ENCODE results near the gene LAPTM5.

LAPTM5 gene

DNA sequence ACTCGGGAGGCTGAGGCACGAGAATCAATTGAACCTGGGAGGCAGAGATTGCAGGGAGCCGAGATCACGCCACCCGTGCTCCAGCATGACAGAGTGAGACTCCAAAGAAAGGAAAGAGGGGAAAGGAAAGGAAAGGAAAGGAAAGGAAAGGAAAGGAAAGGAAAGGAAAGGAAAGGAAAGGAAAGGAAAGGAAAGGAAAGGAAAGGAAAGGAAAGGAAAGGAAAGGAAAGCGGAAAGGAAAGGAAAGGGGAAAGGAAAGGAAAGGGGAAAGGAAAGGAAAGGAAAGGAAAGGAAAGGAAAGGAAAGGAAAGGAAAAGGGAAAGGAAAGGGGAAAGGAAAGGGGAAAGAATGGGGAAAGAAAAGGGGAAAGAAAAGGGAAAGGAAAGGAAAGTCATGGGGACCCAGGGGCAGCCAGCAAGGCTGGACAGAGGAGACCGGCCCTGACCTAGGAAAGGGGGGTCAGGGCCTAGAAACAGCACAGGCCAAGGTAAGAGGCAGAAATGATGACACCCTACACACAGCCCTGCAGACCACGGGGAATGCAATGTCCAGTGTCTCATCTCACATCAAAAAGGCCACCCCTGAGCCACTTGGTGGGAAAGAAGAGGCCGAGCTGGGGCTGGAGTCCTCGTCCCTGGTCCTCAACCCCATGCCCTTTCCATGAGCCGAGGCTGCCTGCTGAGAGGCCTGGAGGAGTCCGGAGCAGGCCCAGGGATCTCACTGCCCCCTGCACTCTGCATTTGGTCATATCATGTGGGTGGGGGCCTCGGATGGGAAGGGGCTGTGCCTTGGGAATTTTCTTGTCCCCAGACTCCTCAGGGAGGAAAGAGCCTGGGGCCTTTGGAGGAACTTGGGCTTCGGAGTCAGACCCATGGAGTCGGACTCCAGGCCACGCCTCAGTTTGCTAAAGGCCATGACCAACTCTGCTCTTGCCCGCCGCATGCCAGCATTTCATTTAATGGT lies 18.8 kb upstream of the LAPTM5 start:
- TF ChIP-seq, protein P1, sequence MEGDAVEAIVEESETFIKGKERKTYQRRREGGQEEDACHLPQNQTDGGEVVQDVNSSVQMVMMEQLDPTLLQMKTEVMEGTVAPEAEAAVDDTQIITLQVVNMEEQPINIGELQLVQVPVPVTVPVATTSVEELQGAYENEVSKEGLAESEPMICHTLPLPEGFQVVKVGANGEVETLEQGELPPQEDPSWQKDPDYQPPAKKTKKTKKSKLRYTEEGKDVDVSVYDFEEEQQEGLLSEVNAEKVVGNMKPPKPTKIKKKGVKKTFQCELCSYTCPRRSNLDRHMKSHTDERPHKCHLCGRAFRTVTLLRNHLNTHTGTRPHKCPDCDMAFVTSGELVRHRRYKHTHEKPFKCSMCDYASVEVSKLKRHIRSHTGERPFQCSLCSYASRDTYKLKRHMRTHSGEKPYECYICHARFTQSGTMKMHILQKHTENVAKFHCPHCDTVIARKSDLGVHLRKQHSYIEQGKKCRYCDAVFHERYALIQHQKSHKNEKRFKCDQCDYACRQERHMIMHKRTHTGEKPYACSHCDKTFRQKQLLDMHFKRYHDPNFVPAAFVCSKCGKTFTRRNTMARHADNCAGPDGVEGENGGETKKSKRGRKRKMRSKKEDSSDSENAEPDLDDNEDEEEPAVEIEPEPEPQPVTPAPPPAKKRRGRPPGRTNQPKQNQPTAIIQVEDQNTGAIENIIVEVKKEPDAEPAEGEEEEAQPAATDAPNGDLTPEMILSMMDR (IDR thresholded peaks at IDR 0.05; ENCODE audit: insufficient read depth, low read depth, low read length, missing control alignments) = no peak
- DNase-seq (ENCODE audit: low read depth) = no peak
- H3K4me3 ChIP-seq (ENCODE audit: low read depth, low read length) = no peak overlapping the region

DNA sequence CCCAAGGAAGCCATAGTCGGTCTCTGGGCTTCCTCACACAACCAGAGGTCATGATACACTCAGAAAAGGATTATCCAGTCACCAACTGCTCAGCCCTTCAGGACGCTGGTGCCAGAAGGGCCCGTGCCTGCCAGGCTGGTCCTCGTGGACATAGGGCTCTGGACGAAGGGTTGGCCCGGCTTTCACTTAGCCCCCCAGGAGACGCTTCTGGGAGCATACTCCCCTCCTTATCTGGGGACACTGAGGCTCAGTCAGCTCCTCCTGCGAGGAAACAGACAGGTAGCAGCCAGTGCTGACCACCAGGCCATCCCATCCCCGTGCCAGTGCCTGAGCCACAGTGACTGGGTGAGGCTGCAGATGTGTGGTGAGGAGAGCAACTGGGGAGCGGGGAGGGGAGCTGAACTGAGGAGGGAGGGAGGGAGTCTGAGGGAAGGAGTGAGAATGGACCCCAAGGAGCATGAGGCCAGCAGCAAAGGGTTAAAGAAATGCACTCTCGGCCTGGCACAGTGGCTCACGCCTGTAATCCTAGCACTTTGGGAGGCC lies 17.9 kb upstream of the LAPTM5 start:
- no peak for DNase-seq (ENCODE audit: low read depth)
- TF ChIP-seq, protein P1 (IDR thresholded peaks at IDR 0.05; ENCODE audit: insufficient read depth, low read depth, low read length, missing control alignments) = no peak
- H3K4me3 ChIP-seq (ENCODE audit: low read depth, low read length) = no peak overlapping the region

DNA sequence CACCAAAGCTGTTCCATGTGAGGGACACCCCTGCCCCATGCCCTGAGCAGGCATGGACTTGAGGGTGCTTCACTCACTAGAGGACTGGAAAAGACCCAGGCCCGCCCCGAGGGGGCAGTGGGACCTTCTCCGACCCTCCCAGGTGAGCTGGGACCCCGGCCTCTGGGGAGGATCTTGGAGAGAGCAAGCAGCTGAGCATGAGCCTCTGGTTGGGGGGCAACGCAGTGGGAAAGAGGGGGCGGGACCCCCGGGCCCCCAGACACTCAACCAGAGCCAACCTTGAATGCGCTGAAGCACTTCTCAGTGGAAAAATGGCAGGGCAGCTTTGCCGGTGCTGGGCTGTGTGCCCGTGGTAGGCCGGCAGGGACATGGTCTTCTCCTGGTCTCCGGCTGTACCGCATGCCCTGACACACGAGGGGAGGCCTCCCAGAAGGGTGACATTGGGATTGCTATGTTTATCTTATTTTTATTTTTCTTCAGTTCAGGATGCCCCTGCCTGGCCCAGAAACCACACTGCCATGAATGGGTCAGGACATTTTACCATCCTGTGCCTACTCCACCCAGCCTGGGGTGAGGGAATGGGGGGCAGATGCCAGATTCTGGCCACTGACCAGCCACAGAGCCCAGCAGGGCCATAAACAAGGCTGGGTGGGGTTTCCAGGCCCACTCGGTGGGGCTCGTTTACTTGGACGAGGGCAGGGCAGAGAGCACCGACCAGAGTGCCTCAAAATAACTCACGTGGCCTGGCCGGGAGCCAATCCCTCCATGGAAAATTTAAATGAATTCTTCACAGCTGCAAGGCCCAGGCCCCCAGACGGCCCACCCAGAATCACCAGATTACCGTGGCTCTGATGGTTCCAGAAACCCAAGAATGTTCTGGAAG lies 17.2 kb upstream of the LAPTM5 start:
- no peak for DNase-seq (ENCODE audit: low read depth)
- no peak overlapping the region for H3K4me3 ChIP-seq (ENCODE audit: low read depth, low read length)
- TF ChIP-seq, protein P1 (IDR thresholded peaks at IDR 0.05; ENCODE audit: insufficient read depth, low read depth, low read length, missing control alignments) = no peak

DNA sequence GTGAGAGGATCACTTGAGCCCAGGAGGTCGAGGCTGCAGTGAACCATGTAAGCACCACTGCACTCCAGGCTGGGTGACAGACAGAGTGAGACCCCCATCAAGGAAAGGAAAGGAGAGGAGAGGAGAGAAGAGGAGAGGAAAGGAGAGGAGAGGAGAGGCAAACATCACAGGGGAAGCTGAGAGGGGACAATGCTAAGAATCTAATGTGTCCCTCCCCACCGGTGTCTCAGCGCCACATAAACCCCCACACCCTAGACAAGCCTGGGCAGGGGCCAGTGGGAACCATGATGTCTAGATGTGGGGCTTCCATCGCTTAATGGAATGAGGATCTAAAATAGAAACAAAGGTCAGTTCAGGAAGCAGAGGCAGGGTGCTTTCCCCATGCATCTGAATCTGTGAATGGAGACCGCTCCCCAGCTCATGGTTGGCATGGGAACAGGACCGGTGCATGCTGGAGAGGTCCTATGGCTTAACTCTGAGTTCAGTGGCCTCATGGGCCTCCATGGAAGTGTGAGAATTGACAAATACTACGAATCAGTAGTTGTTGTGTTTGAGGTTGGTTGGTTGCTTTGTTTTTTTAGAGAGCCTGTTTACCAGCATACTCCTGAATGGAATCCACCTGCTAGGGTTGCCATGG lies 16.3 kb upstream of the LAPTM5 start:
- no peak for DNase-seq (ENCODE audit: low read depth)
- H3K4me3 ChIP-seq (ENCODE audit: low read depth, low read length) = no peak overlapping the region
- TF ChIP-seq, protein P1 (IDR thresholded peaks at IDR 0.05; ENCODE audit: insufficient read depth, low read depth, low read length, missing control alignments) = no peak

DNA sequence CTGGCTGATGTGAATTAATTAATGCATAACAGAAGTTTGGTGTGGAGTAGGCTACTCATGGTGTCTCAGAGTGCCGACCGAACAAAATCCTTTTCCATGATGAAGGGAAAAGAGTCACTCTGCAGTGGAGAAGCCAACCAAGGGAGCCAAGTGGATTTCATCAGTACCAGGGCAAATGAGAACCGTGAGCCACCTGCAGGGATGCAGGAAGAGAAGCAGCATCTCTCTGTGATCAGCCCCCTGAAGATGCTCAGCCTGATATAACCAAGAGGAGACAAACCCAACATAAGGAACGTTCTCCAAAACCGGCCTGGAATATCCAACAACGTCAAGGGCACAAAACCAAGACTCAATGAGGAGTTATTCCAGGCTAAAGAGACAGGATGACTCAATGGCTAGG lies 13.4 kb upstream of the LAPTM5 start:
- TF ChIP-seq, protein P1 (IDR thresholded peaks at IDR 0.05; ENCODE audit: insufficient read depth, low read depth, low read length, missing control alignments) = no peak
- DNase-seq (ENCODE audit: low read depth) = no peak
- H3K4me3 ChIP-seq (ENCODE audit: low read depth, low read length) = no peak overlapping the region

DNA sequence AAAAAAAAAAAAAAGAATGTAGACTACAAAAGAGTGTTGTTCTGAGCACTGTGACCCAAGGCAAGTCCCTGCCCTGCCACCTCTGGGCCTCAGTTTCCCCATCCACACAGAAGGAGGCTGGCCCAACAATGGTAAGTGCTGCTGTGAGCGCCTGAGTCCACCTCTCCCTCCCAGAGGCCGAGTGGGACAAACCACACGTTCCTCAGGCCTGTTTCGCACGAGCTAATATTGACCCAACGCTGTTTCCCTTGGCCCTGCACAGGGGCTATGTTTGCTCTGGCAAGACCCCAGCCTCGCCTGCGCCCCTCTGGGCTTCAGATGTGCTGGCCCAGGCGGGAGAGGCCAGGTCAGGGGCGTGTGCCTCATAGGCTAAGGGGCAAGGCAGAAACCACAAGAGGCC lies 12.6 kb upstream of the LAPTM5 start:
- no peak overlapping the region for H3K4me3 ChIP-seq (ENCODE audit: low read depth, low read length)
- TF ChIP-seq, protein P1 (IDR thresholded peaks at IDR 0.05; ENCODE audit: insufficient read depth, low read depth, low read length, missing control alignments) = no peak
- DNase-seq (ENCODE audit: low read depth) = no peak

Measured in GM12865 (cell line).